SK-N-SH (cell line): Measurements from ENCODE around the gene XRCC5. TPM values are rescaled to one million over a fixed set of nuclear protein-coding genes. Genes with fewer than 3 reads are reported as not detected.

Experiments used
- CTCF ChIA-PET: fragments of 300-600, 350-600 bp; formaldehyde crosslinking; extraction: SDS; loops from one replicate; lab custom pipeline; 2021; lab: Yijun Ruan, JAX
- POLR2A ChIA-PET: fragments of 350-600 bp; sonication (Branson Sonifier 250); formaldehyde crosslinking; extraction: SDS; loops from one replicate; lab custom pipeline; 2020; ENCODE audit warnings: antibody characterized with exemption, inconsistent platforms; lab: Yijun Ruan, JAX
- DNase-seq: peaks from one replicate; pipeline ENCODE4 v3.0.0; 2012
- H2AFZ ChIP-seq: fragments of 200-600 bp; sonication (generic); 2 replicates; pipeline ENCODE4 v1.8.1; 2016; ENCODE audit warnings: antibody characterized with exemption, mild to moderate bottlenecking, low read depth
- H3F3A ChIP-seq: fragments of 200-600 bp; sonication (generic); replicated peaks from 2 replicates; pipeline ENCODE3; 2016; ENCODE audit warnings: antibody characterized with exemption, mild to moderate bottlenecking; ENCODE audit not compliant: insufficient read depth
- H3K27ac ChIP-seq, 2 experiments: fragments of 200-500 bp in 1 of 2; fragments of 200-600 bp in 1 of 2; sonication (Bioruptor generic) in 1 of 2; sonication (generic), shearing (Covaris generic) in 1 of 2; 2 replicates each; pipeline versions ENCODE4 v1.5.1 to v1.6.1; 2014 to 2016; ENCODE audit warnings: low read depth in 2 of 2, inconsistent platforms in 1 of 2, low read length in 1 of 2, mild to moderate bottlenecking in 1 of 2, mixed read lengths in 1 of 2
- H3K27me3 ChIP-seq: fragments of 200-600 bp; sonication (generic), shearing (Covaris generic); 2 replicates; pipeline ENCODE4 v1.6.1; 2016; ENCODE audit warnings: mixed run types; ENCODE audit not compliant: insufficient read depth
- H3K36me3 ChIP-seq, 2 experiments: fragments of 200-500 bp in 1 of 2; fragments of 200-600 bp in 1 of 2; sonication (Bioruptor generic) in 1 of 2; sonication (generic) in 1 of 2; replicated peaks in 1 of 2; 2 replicates each; pipeline versions ENCODE3 to v1.5.1; 2014 to 2016; ENCODE audit warnings: low read length in 1 of 2, mild to moderate bottlenecking in 1 of 2; ENCODE audit not compliant: insufficient read depth in 2 of 2, control insufficient read depth in 1 of 2
- H3K4me1 ChIP-seq, 2 experiments: fragments of 200-500 bp in 1 of 2; fragments of 200-600 bp in 1 of 2; sonication (Bioruptor generic) in 1 of 2; sonication (generic), shearing (Covaris generic) in 1 of 2; 2 replicates each; pipeline versions ENCODE4 v1.5.1 to v1.6.1; 2014 to 2016; ENCODE audit warnings: low read depth in 1 of 2, low read length in 1 of 2, mixed run types in 1 of 2; ENCODE audit not compliant: insufficient read depth in 2 of 2, control insufficient read depth in 1 of 2
- H3K4me2 ChIP-seq: fragments of 200-600 bp; sonication (generic), shearing (Covaris generic); 2 replicates; pipeline ENCODE4 v1.6.1; 2017; ENCODE audit warnings: mixed run types
- H3K4me3 ChIP-seq, 2 experiments: fragments of 200-500 bp in 1 of 2; fragments of 200-600 bp in 1 of 2; sonication (Bioruptor generic) in 1 of 2; sonication (generic), shearing (Covaris generic) in 1 of 2; 2 replicates each; pipeline versions ENCODE4 v1.5.1 to v1.8.1; 2014 to 2016; ENCODE audit warnings: low read depth in 2 of 2, inconsistent platforms in 1 of 2, low read length in 1 of 2, mild to moderate bottlenecking in 1 of 2, mixed read lengths in 1 of 2, moderate library complexity in 1 of 2
- H3K79me2 ChIP-seq: fragments of 200-600 bp; sonication (generic); 2 replicates; pipeline ENCODE4 v1.8.1; 2017; ENCODE audit warnings: mild to moderate bottlenecking; ENCODE audit not compliant: insufficient read depth
- H3K9ac ChIP-seq: fragments of 200-600 bp; sonication (generic); 2 replicates; pipeline ENCODE4 v1.6.1; 2017; ENCODE audit warnings: mixed run types
- H3K9me2 ChIP-seq: fragments of 200-600 bp; sonication (generic); 2 replicates; pipeline ENCODE4 v1.6.1; 2017; ENCODE audit warnings: mixed run types
- H3K9me3 ChIP-seq: fragments of 200-600 bp; sonication (generic); 2 replicates; pipeline ENCODE4 v1.6.1; 2017; ENCODE audit warnings: mixed run types, mild to moderate bottlenecking, moderate library complexity
- H4K20me1 ChIP-seq: fragments of 200-600 bp; sonication (generic); 2 replicates; pipeline ENCODE4 v1.6.1; 2017; ENCODE audit warnings: mild to moderate bottlenecking, mixed run types; ENCODE audit not compliant: insufficient read depth
- ELF1 ChIP-seq: IDR thresholded peaks from 2 replicates; pipeline ENCODE4 v1.4.0; 2012
- EP300 ChIP-seq, 2 experiments: IDR thresholded peaks; 2 replicates each; pipeline versions ENCODE4 v1.4.0 to v1.6.1; 2012; ENCODE audit warnings: borderline replicate concordance in 1 of 2, low read depth in 1 of 2, low read length in 1 of 2
- EZH2phosphoT487 ChIP-seq: fragments of 200-600 bp; sonication (generic); IDR thresholded peaks from 2 replicates; pipeline ENCODE4 v1.6.1; 2017; ENCODE audit warnings: low read depth, mixed run types, mild to moderate bottlenecking, antibody characterized with exemption, moderate library complexity, borderline replicate concordance
- FOSL2 ChIP-seq: IDR thresholded peaks from 2 replicates; pipeline ENCODE4 v1.4.0; 2012; ENCODE audit warnings: low read depth, mild to moderate bottlenecking, moderate library complexity, borderline replicate concordance
- FOXJ3 ChIP-seq: sonication (generic); formaldehyde crosslinking; IDR thresholded peaks from 2 replicates; pipeline ENCODE4 v1.5.1; 2020; ENCODE audit warnings: mild to moderate bottlenecking, missing genetic modification reagents
- GABPA ChIP-seq: IDR thresholded peaks from 2 replicates; pipeline ENCODE4 v1.4.0; 2012; ENCODE audit warnings: low read depth, mild to moderate bottlenecking
- GATA2 ChIP-seq: sonication (generic); formaldehyde crosslinking; IDR thresholded peaks from 2 replicates; pipeline ENCODE4 v1.5.0; 2020; ENCODE audit warnings: mild to moderate bottlenecking, missing genetic modification reagents
- JUND ChIP-seq: IDR thresholded peaks from 2 replicates; pipeline ENCODE4 v1.4.0; 2012
- POLR2AphosphoS5 ChIP-seq: IDR thresholded peaks from 2 replicates; pipeline ENCODE4 v1.6.1; 2012; ENCODE audit warnings: low read depth, low read length
- RAD21 ChIP-seq: IDR thresholded peaks from 2 replicates; pipeline ENCODE4 v1.6.1; 2012; ENCODE audit warnings: mild to moderate bottlenecking, low read length
- RFX5 ChIP-seq: IDR thresholded peaks from 2 replicates; pipeline ENCODE4 v1.6.1; 2012; ENCODE audit warnings: mild to moderate bottlenecking, improper control_type of control experiment, low read length
- RXRA ChIP-seq: IDR thresholded peaks from 2 replicates; pipeline ENCODE4 v1.4.0; 2012; ENCODE audit warnings: low read depth, mild to moderate bottlenecking, borderline replicate concordance
- SIN3A ChIP-seq: IDR thresholded peaks from 2 replicates; pipeline ENCODE4 v1.6.1; 2012; ENCODE audit warnings: low read depth, mild to moderate bottlenecking, low read length, moderate library complexity, borderline replicate concordance
- SMC3 ChIP-seq: IDR thresholded peaks from 2 replicates; pipeline ENCODE4 v1.6.1; 2012; ENCODE audit warnings: low read depth, low read length, improper control_type of control experiment
- TAF1 ChIP-seq: IDR thresholded peaks from 2 replicates; pipeline ENCODE4 v1.6.1; 2012; ENCODE audit warnings: low read depth, mild to moderate bottlenecking, low read length, moderate library complexity, borderline replicate concordance
- TCF12 ChIP-seq: IDR thresholded peaks from 2 replicates; pipeline ENCODE4 v1.4.0; 2012
- WGBS: methylation state at CpG from one replicate; pipeline ENCODE4 v1.1.6; 2017; ENCODE audit warnings: low lambda C conversion rate; 5-methylcytosine and 5-hydroxymethylcytosine counted together
- polyA plus RNA-seq, 3 experiments: library from polyadenylated mRNA; depleted of rRNA; stranded (reverse); fragments of >200 nt; gene quantifications; 2 replicates each; pipeline ENCODE4 v1.2.3, GENCODE V29; 2012
- TF ChIP-seq, protein P1 (sequence below): IDR thresholded peaks from 2 replicates; pipeline ENCODE4 v1.4.0; 2012; ENCODE audit warnings: low read depth, borderline replicate concordance
- TF ChIP-seq, protein P2 (sequence below): IDR thresholded peaks from 2 replicates; pipeline ENCODE4 v1.4.0; 2012; ENCODE audit warnings: low read depth, borderline replicate concordance
- TF ChIP-seq, protein P3 (sequence below): fragments of 150-350 bp; IDR thresholded peaks from 2 replicates; pipeline ENCODE4 v1.6.1; 2016; ENCODE audit warnings: mild to moderate bottlenecking, low read depth, low read length
- TF ChIP-seq, protein P4 (sequence below): fragments of 200-600 bp; sonication (generic); IDR thresholded peaks from 2 replicates; pipeline ENCODE4 v1.6.1; 2017; ENCODE audit warnings: antibody characterized with exemption, mild to moderate bottlenecking, moderate library complexity
- TF ChIP-seq, protein P5 (sequence below): IDR thresholded peaks from 2 replicates; pipeline ENCODE4 v1.4.0; 2012; ENCODE audit warnings: low read depth

XRCC5 gene
- polyA plus RNA-seq, 1 of the 3 experiments (the other 2 are of a cell fraction) = 125 TPM

DNA sequence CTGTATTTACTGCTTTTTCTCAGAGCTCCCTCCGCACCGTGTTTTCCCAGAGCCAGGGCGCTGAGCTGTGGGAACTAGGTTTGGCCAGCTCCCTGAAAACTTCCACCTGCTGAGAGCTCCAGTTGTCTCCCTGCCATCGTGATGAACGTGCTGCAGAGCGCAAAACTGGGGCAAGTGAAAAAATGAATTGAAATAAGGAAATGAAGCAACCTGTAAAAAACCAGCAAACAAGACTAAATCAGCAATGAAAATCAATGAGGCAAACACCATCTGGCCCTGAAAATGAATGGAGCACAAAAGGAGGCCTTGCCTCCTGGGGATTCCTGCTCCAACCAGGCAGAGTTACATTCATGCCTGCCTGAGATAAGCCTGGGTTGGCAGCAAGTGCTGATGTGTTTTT is 133.2 kb downstream of the XRCC5 start:
- Histone ChIP-seq H3K4me1 (peaks cover 0 to 10% of the 10 kb centered on the region in 2 experiments; a peak in 1 of 4 replicates), H3K4me3 (no peak overlapping the region), H3K27me3 (no peaks in the 10 kb centered on the region), H3F3A (no peaks in the 10 kb centered on the region), H3K27ac (peak overlapping the region in 1 of 2 experiments; percentile 18; a peak in 2 of 4 replicates), H2AFZ (no peak overlapping the region), H3K36me3 (no peaks in the 10 kb centered on the region), H3K79me2 (no peaks in the 10 kb centered on the region), H3K9me2 (no peaks in the 10 kb centered on the region), H3K9ac (no peak overlapping the region), H4K20me1 (no peaks in the 10 kb centered on the region), H3K9me3 (no peaks in the 10 kb centered on the region), H3K4me2 (no peak overlapping the region)
- peak; percentile 29 for DNase-seq
- TF ChIP-seq FOSL2 = no peak
- peak; percentile 53 for TF ChIP-seq GATA2 (CRISPR knock-in tag)
- TF ChIP-seq EP300 (IDR thresholded peaks at IDR 0.05; ENCODE audit: borderline replicate concordance in 1 of 2, low read depth in 1 of 2, low read length in 1 of 2) = peak in 1 of 2 experiments; percentile 29; a peak in 1 of 4 replicates
- WGBS = 89% methylated on average over 6 of the region's 6 CpGs
- ChIA-PET POLR2A (no interaction called here), CTCF (interaction anchor here (0.7 kb wide), 2 partner anchors 27 to 30 kb away, joined by 3 read pairs; no protein-coding TSS in a partner anchor)

DNA sequence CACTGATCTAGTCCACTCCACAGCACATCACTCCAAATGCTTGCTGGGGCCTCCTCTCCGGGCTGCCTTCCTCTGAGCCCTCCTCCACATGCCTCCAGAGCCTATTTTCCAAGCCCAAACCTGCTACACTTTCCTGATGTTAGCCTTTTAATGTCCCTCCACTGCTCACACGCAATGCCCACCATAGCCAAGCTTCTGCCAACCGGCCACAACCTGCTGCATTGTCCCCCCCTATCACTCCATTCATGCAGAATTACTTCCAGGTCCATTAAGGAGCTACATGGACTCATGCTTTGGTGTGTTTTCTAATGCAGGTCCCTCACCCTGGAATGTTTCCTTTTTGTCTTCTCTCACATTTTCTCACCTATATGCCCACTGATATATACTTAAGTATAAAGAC is 133.9 kb downstream of the XRCC5 start:
- CTCF ChIA-PET = interaction anchor here (0.7 kb wide), 1 partner anchor 29 kb away, joined by 3 read pairs; no protein-coding TSS in a partner anchor
- WGBS = 79% methylated on average over 3 of the region's 3 CpGs
- H3K4me2 ChIP-seq = no peak overlapping the region

More for the DNA sequence above, 133.9 kb downstream of the XRCC5 start:
- H4K20me1 ChIP-seq = no peaks in the 10 kb centered on the region
- H3F3A ChIP-seq = no peaks in the 10 kb centered on the region
- H3K9me3 ChIP-seq = no peaks in the 10 kb centered on the region
- H3K9ac ChIP-seq = no peak overlapping the region
- no peak overlapping the region for H2AFZ ChIP-seq
- H3K27me3 ChIP-seq = no peaks in the 10 kb centered on the region
- no peaks in the 10 kb centered on the region for H3K36me3 ChIP-seq
- POLR2A ChIA-PET = no interaction called here
- no peak overlapping the region for H3K4me3 ChIP-seq
- H3K27ac ChIP-seq = peak overlapping the region in 1 of 2 experiments; percentile 18; a peak in 1 of 4 replicates
- H3K79me2 ChIP-seq = no peaks in the 10 kb centered on the region
- H3K4me1 ChIP-seq = peaks cover 0 to 10% of the 10 kb centered on the region in 2 experiments; a peak in 1 of 4 replicates
- H3K9me2 ChIP-seq = no peaks in the 10 kb centered on the region
- DNase-seq = no peak
- TF ChIP-seq FOXJ3 (CRISPR knock-in tag) (no peak), ELF1 (no peak), RFX5 (no peak), POLR2AphosphoS5 (no peak), SIN3A (no peak), EP300 (IDR thresholded peaks at IDR 0.05; ENCODE audit: borderline replicate concordance in 1 of 2, low read depth in 1 of 2, low read length in 1 of 2) (no peak), TAF1 (no peak), RXRA (no peak), GABPA (no peak), EZH2phosphoT487 (no peak), RAD21 (no peak), JUND (no peak), TCF12 (no peak), SMC3 (no peak), FOSL2 (no peak)
- TF ChIP-seq, protein P1, sequence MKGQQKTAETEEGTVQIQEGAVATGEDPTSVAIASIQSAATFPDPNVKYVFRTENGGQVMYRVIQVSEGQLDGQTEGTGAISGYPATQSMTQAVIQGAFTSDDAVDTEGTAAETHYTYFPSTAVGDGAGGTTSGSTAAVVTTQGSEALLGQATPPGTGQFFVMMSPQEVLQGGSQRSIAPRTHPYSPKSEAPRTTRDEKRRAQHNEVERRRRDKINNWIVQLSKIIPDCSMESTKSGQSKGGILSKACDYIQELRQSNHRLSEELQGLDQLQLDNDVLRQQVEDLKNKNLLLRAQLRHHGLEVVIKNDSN = no peak
- TF ChIP-seq, protein P2, sequence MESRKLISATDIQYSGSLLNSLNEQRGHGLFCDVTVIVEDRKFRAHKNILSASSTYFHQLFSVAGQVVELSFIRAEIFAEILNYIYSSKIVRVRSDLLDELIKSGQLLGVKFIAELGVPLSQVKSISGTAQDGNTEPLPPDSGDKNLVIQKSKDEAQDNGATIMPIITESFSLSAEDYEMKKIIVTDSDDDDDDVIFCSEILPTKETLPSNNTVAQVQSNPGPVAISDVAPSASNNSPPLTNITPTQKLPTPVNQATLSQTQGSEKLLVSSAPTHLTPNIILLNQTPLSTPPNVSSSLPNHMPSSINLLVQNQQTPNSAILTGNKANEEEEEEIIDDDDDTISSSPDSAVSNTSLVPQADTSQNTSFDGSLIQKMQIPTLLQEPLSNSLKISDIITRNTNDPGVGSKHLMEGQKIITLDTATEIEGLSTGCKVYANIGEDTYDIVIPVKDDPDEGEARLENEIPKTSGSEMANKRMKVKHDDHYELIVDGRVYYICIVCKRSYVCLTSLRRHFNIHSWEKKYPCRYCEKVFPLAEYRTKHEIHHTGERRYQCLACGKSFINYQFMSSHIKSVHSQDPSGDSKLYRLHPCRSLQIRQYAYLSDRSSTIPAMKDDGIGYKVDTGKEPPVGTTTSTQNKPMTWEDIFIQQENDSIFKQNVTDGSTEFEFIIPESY = no peak
- TF ChIP-seq, protein P3, sequence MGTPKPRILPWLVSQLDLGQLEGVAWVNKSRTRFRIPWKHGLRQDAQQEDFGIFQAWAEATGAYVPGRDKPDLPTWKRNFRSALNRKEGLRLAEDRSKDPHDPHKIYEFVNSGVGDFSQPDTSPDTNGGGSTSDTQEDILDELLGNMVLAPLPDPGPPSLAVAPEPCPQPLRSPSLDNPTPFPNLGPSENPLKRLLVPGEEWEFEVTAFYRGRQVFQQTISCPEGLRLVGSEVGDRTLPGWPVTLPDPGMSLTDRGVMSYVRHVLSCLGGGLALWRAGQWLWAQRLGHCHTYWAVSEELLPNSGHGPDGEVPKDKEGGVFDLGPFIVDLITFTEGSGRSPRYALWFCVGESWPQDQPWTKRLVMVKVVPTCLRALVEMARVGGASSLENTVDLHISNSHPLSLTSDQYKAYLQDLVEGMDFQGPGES = no peak
- TF ChIP-seq, protein P4, sequence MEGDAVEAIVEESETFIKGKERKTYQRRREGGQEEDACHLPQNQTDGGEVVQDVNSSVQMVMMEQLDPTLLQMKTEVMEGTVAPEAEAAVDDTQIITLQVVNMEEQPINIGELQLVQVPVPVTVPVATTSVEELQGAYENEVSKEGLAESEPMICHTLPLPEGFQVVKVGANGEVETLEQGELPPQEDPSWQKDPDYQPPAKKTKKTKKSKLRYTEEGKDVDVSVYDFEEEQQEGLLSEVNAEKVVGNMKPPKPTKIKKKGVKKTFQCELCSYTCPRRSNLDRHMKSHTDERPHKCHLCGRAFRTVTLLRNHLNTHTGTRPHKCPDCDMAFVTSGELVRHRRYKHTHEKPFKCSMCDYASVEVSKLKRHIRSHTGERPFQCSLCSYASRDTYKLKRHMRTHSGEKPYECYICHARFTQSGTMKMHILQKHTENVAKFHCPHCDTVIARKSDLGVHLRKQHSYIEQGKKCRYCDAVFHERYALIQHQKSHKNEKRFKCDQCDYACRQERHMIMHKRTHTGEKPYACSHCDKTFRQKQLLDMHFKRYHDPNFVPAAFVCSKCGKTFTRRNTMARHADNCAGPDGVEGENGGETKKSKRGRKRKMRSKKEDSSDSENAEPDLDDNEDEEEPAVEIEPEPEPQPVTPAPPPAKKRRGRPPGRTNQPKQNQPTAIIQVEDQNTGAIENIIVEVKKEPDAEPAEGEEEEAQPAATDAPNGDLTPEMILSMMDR = no peak
- TF ChIP-seq, protein P5, sequence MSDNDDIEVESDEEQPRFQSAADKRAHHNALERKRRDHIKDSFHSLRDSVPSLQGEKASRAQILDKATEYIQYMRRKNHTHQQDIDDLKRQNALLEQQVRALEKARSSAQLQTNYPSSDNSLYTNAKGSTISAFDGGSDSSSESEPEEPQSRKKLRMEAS = no peak
- TF ChIP-seq, all 33 proteins: peak for 0
